ENCODE results near the gene CES2.

CES2 gene

GRCh38 chr16:66908762-66909559 is 26.4 kb upstream of the CES2 start:
- Histone ChIP-seq H3K27me3 (ENCODE audit: control insufficient read depth in 1 of 2, insufficient read depth in 2 of 2, low read length in 2 of 2) (no peaks in the 10 kb centered on the region), H3K9ac (ENCODE audit: low read depth in 1 of 2, low read length in 2 of 2) (no peak overlapping the region), H3K27ac (ENCODE audit: low read depth, low read length) (no peak overlapping the region), H3K9me3 (ENCODE audit: control insufficient read depth in 1 of 2, low read length in 2 of 2) (no peaks in the 10 kb centered on the region), H3K4me3 (ENCODE audit: low read depth in 1 of 2, low read length in 2 of 2) (no peak overlapping the region), H3K36me3 (ENCODE audit: control insufficient read depth in 1 of 2, insufficient read depth in 2 of 2, low read length in 2 of 2) (no peaks in the 10 kb centered on the region), H3K4me1 (ENCODE audit: control insufficient read depth in 1 of 2, insufficient read depth in 2 of 2, low read length in 2 of 2) (peaks cover 25 to 32% of the 10 kb centered on the region in 2 donors)

GRCh38 chr16:66910175-66910940 is 25.0 kb upstream of the CES2 start:
- no peak overlapping the region for H3K4me3 ChIP-seq (ENCODE audit: low read depth in 1 of 2, low read length in 2 of 2)
- no peaks in the 10 kb centered on the region for H3K27me3 ChIP-seq (ENCODE audit: control insufficient read depth in 1 of 2, insufficient read depth in 2 of 2, low read length in 2 of 2)
- H3K36me3 ChIP-seq (ENCODE audit: control insufficient read depth in 1 of 2, insufficient read depth in 2 of 2, low read length in 2 of 2): no peaks in the 10 kb centered on the region
- no peaks in the 10 kb centered on the region for H3K9me3 ChIP-seq (ENCODE audit: control insufficient read depth in 1 of 2, low read length in 2 of 2)
- no peak overlapping the region for H3K9ac ChIP-seq (ENCODE audit: low read depth in 1 of 2, low read length in 2 of 2)
- no peak overlapping the region for H3K27ac ChIP-seq (ENCODE audit: low read depth, low read length)
- peaks cover 13 to 18% of the 10 kb centered on the region in 2 donors for H3K4me1 ChIP-seq (ENCODE audit: control insufficient read depth in 1 of 2, insufficient read depth in 2 of 2, low read length in 2 of 2)

GRCh38 chr16:66911112-66911511 is 24.2 kb upstream of the CES2 start:
- Histone ChIP-seq H3K9me3 (ENCODE audit: control insufficient read depth in 1 of 2, low read length in 2 of 2) (no peaks in the 10 kb centered on the region), H3K9ac (ENCODE audit: low read depth in 1 of 2, low read length in 2 of 2) (no peak overlapping the region), H3K27me3 (ENCODE audit: control insufficient read depth in 1 of 2, insufficient read depth in 2 of 2, low read length in 2 of 2) (no peaks in the 10 kb centered on the region), H3K27ac (ENCODE audit: low read depth, low read length) (no peak overlapping the region), H3K4me3 (ENCODE audit: low read depth in 1 of 2, low read length in 2 of 2) (no peak overlapping the region), H3K4me1 (ENCODE audit: control insufficient read depth in 1 of 2, insufficient read depth in 2 of 2, low read length in 2 of 2) (peaks cover 6 to 11% of the 10 kb centered on the region in 2 donors), H3K36me3 (ENCODE audit: control insufficient read depth in 1 of 2, insufficient read depth in 2 of 2, low read length in 2 of 2) (no peaks in the 10 kb centered on the region)

- Histone ChIP-seq H3K4me1 (ENCODE audit: control insufficient read depth in 1 of 2, insufficient read depth in 2 of 2, low read length in 2 of 2) (peaks cover 0 to 4% of the 10 kb centered on the region in 2 donors), H3K27ac (ENCODE audit: low read depth, low read length) (no peak overlapping the region), H3K36me3 (ENCODE audit: control insufficient read depth in 1 of 2, insufficient read depth in 2 of 2, low read length in 2 of 2) (no peaks in the 10 kb centered on the region), H3K27me3 (ENCODE audit: control insufficient read depth in 1 of 2, insufficient read depth in 2 of 2, low read length in 2 of 2) (no peaks in the 10 kb centered on the region), H3K9ac (ENCODE audit: low read depth in 1 of 2, low read length in 2 of 2) (no peak overlapping the region), H3K9me3 (ENCODE audit: control insufficient read depth in 1 of 2, low read length in 2 of 2) (no peaks in the 10 kb centered on the region), H3K4me3 (ENCODE audit: low read depth in 1 of 2, low read length in 2 of 2) (no peak overlapping the region)
Measured at GRCh38 chr16:66911801-66912200, 23.5 kb upstream of the CES2 start.

GRCh38 chr16:66913081-66913480 is 22.2 kb upstream of the CES2 start:
- Histone ChIP-seq H3K4me1 (ENCODE audit: control insufficient read depth in 1 of 2, insufficient read depth in 2 of 2, low read length in 2 of 2) (peaks cover 0 to 4% of the 10 kb centered on the region in 2 donors), H3K27me3 (ENCODE audit: control insufficient read depth in 1 of 2, insufficient read depth in 2 of 2, low read length in 2 of 2) (no peaks in the 10 kb centered on the region), H3K9me3 (ENCODE audit: control insufficient read depth in 1 of 2, low read length in 2 of 2) (no peaks in the 10 kb centered on the region), H3K27ac (ENCODE audit: low read depth, low read length) (no peak overlapping the region), H3K9ac (ENCODE audit: low read depth in 1 of 2, low read length in 2 of 2) (no peak overlapping the region), H3K36me3 (ENCODE audit: control insufficient read depth in 1 of 2, insufficient read depth in 2 of 2, low read length in 2 of 2) (no peaks in the 10 kb centered on the region), H3K4me3 (ENCODE audit: low read depth in 1 of 2, low read length in 2 of 2) (no peak overlapping the region)

- H3K27me3 ChIP-seq (ENCODE audit: control insufficient read depth in 1 of 2, insufficient read depth in 2 of 2, low read length in 2 of 2): no peaks in the 10 kb centered on the region
- H3K36me3 ChIP-seq (ENCODE audit: control insufficient read depth in 1 of 2, insufficient read depth in 2 of 2, low read length in 2 of 2): no peaks in the 10 kb centered on the region
- H3K27ac ChIP-seq (ENCODE audit: low read depth, low read length): no peak overlapping the region
- H3K4me3 ChIP-seq (ENCODE audit: low read depth in 1 of 2, low read length in 2 of 2): no peak overlapping the region
- no peaks in the 10 kb centered on the region for H3K9me3 ChIP-seq (ENCODE audit: control insufficient read depth in 1 of 2, low read length in 2 of 2)
- H3K4me1 ChIP-seq (ENCODE audit: control insufficient read depth in 1 of 2, insufficient read depth in 2 of 2, low read length in 2 of 2): peaks cover 3 to 9% of the 10 kb centered on the region in 2 donors
- H3K9ac ChIP-seq (ENCODE audit: low read depth in 1 of 2, low read length in 2 of 2): no peak overlapping the region
Measured at GRCh38 chr16:66913711-66914110, 21.6 kb upstream of the CES2 start.

GRCh38 chr16:66914541-66914940 is 20.8 kb upstream of the CES2 start:
- Histone ChIP-seq H3K9ac (ENCODE audit: low read depth in 1 of 2, low read length in 2 of 2) (no peak overlapping the region), H3K4me3 (ENCODE audit: low read depth in 1 of 2, low read length in 2 of 2) (no peak overlapping the region), H3K4me1 (ENCODE audit: control insufficient read depth in 1 of 2, insufficient read depth in 2 of 2, low read length in 2 of 2) (peaks cover 12 to 17% of the 10 kb centered on the region in 2 donors), H3K36me3 (ENCODE audit: control insufficient read depth in 1 of 2, insufficient read depth in 2 of 2, low read length in 2 of 2) (no peaks in the 10 kb centered on the region), H3K27me3 (ENCODE audit: control insufficient read depth in 1 of 2, insufficient read depth in 2 of 2, low read length in 2 of 2) (no peaks in the 10 kb centered on the region), H3K27ac (ENCODE audit: low read depth, low read length) (no peak overlapping the region), H3K9me3 (ENCODE audit: control insufficient read depth in 1 of 2, low read length in 2 of 2) (no peaks in the 10 kb centered on the region)

GRCh38 chr16:66915041-66915440 is 20.3 kb upstream of the CES2 start:
- no peaks in the 10 kb centered on the region for H3K36me3 ChIP-seq (ENCODE audit: control insufficient read depth in 1 of 2, insufficient read depth in 2 of 2, low read length in 2 of 2)
- no peak overlapping the region for H3K4me3 ChIP-seq (ENCODE audit: low read depth in 1 of 2, low read length in 2 of 2)
- H3K27ac ChIP-seq (ENCODE audit: low read depth, low read length): no peak overlapping the region
- peaks cover 17 to 22% of the 10 kb centered on the region in 2 donors for H3K4me1 ChIP-seq (ENCODE audit: control insufficient read depth in 1 of 2, insufficient read depth in 2 of 2, low read length in 2 of 2)
- no peaks in the 10 kb centered on the region for H3K27me3 ChIP-seq (ENCODE audit: control insufficient read depth in 1 of 2, insufficient read depth in 2 of 2, low read length in 2 of 2)
- H3K9ac ChIP-seq (ENCODE audit: low read depth in 1 of 2, low read length in 2 of 2): no peak overlapping the region
- H3K9me3 ChIP-seq (ENCODE audit: control insufficient read depth in 1 of 2, low read length in 2 of 2): no peaks in the 10 kb centered on the region

- Histone ChIP-seq H3K9me3 (ENCODE audit: control insufficient read depth in 1 of 2, low read length in 2 of 2) (no peaks in the 10 kb centered on the region), H3K27ac (ENCODE audit: low read depth, low read length) (no peak overlapping the region), H3K4me3 (ENCODE audit: low read depth in 1 of 2, low read length in 2 of 2) (no peak overlapping the region), H3K9ac (ENCODE audit: low read depth in 1 of 2, low read length in 2 of 2) (no peak overlapping the region), H3K36me3 (ENCODE audit: control insufficient read depth in 1 of 2, insufficient read depth in 2 of 2, low read length in 2 of 2) (no peaks in the 10 kb centered on the region), H3K4me1 (ENCODE audit: control insufficient read depth in 1 of 2, insufficient read depth in 2 of 2, low read length in 2 of 2) (peaks cover 18 to 23% of the 10 kb centered on the region in 2 donors), H3K27me3 (ENCODE audit: control insufficient read depth in 1 of 2, insufficient read depth in 2 of 2, low read length in 2 of 2) (no peaks in the 10 kb centered on the region)
Measured at GRCh38 chr16:66916518-66916917, 18.8 kb upstream of the CES2 start.

- Histone ChIP-seq H3K9me3 (ENCODE audit: control insufficient read depth in 1 of 2, low read length in 2 of 2) (no peaks in the 10 kb centered on the region), H3K4me1 (ENCODE audit: control insufficient read depth in 1 of 2, insufficient read depth in 2 of 2, low read length in 2 of 2) (peaks cover 18 to 23% of the 10 kb centered on the region in 2 donors), H3K4me3 (ENCODE audit: low read depth in 1 of 2, low read length in 2 of 2) (no peak overlapping the region), H3K27me3 (ENCODE audit: control insufficient read depth in 1 of 2, insufficient read depth in 2 of 2, low read length in 2 of 2) (no peaks in the 10 kb centered on the region), H3K27ac (ENCODE audit: low read depth, low read length) (no peak overlapping the region), H3K9ac (ENCODE audit: low read depth in 1 of 2, low read length in 2 of 2) (no peak overlapping the region), H3K36me3 (ENCODE audit: control insufficient read depth in 1 of 2, insufficient read depth in 2 of 2, low read length in 2 of 2) (no peaks in the 10 kb centered on the region)
Measured at GRCh38 chr16:66917741-66918140, 17.6 kb upstream of the CES2 start.

All from duodenal mucosa (tissue), 2 donors.